K562 (cell line): ENCODE results near the gene TENM4. TPM values are rescaled to one million over a fixed set of nuclear protein-coding genes. Genes with fewer than 3 reads are reported as not detected.

Source experiments
- ATAC-seq: fragments of 200-7000 bp; cut with Tn5 transposase; 3 replicates; pipeline ENCODE4 v1.9.1; 2020; ENCODE audit warnings: moderate library complexity
- BruUV-seq: library from RNA; stranded (reverse); fragments of 400-500 nt; replicated peaks from 2 replicates; lab custom pipeline; 2021; lab: Mats Ljungman, UMichigan
- CTCF ChIA-PET: fragments of 300-600 bp; formaldehyde crosslinking; extraction: SDS; loops from one replicate; lab custom pipeline; 2021; ENCODE audit warnings: low intra/inter-chr PET ratio; lab: Yijun Ruan, JAX
- POLR2A ChIA-PET: fragments of 300-600, 350-650 bp; sonication (Branson Sonifier 250); formaldehyde crosslinking; extraction: SDS; loops from one replicate; lab custom pipeline; 2021; ENCODE audit warnings: antibody characterized with exemption, inconsistent platforms; lab: Yijun Ruan, JAX
- DNase-seq, 4 experiments: peaks; one replicate each; pipeline versions ENCODE4 v3.0.0 to v3.0.0-alpha.2; 2011 to 2018; ENCODE audit warnings: low spot score in 3 of 4, mixed read lengths in 3 of 4; ENCODE audit errors: extremely low read depth in 1 of 4
- FAIRE-seq: peaks from 2 replicates; lab custom pipeline; 2011; peaks lifted over from hg19 to GRCh38; lab: Jason Lieb, UNC
- H2AFZ ChIP-seq: 2 replicates; pipeline ENCODE4 v1.6.0; 2011; ENCODE audit warnings: low read depth, low read length, control low read depth, inconsistent platforms
- H3K27ac ChIP-seq: fragments of 200-600 bp; 3 replicates; pipeline ENCODE4 v1.8.0; 2011; ENCODE audit warnings: low read depth, mild to moderate bottlenecking, control low read depth, inconsistent platforms, low read length, moderate library complexity, mixed read lengths; ENCODE audit errors: extremely low read depth
- H3K27me3 ChIP-seq, 2 experiments: fragments of 300-600 bp in 1 of 2; 2 replicates in 1 of 2; 3 replicates in 1 of 2; pipeline versions ENCODE4 v1.6.0 to v1.8.0; 2011; ENCODE audit warnings: inconsistent platforms in 2 of 2, low read length in 2 of 2, mild to moderate bottlenecking in 1 of 2, mixed read lengths in 1 of 2, moderate library complexity in 1 of 2; ENCODE audit not compliant: control insufficient read depth in 2 of 2, insufficient read depth in 2 of 2
- H3K36me3 ChIP-seq: fragments of 300-600 bp; 3 replicates; pipeline ENCODE4 v1.8.0; 2011; ENCODE audit warnings: mild to moderate bottlenecking, low read length, inconsistent platforms; ENCODE audit not compliant: control insufficient read depth, insufficient read depth
- H3K4me1 ChIP-seq, 2 experiments: fragments of 200-600 bp in 1 of 2; replicated peaks in 1 of 2; 2 replicates in 1 of 2; 3 replicates in 1 of 2; pipeline versions ENCODE4 v1.5.1 to v1.8.0; 2011; ENCODE audit warnings: inconsistent platforms in 2 of 2, low read length in 2 of 2, mild to moderate bottlenecking in 1 of 2, mixed read lengths in 1 of 2, moderate library complexity in 1 of 2; ENCODE audit not compliant: control insufficient read depth in 2 of 2, insufficient read depth in 2 of 2
- H3K4me2 ChIP-seq: 2 replicates; pipeline ENCODE4 v1.6.1; 2011; ENCODE audit warnings: low read length, control low read depth, inconsistent platforms, mixed read lengths; ENCODE audit not compliant: insufficient read depth
- H3K4me3 ChIP-seq: fragments of 200-600 bp; sonication (generic), shearing (Covaris generic); 2 replicates; pipeline ENCODE4 v1.5.1; 2016; ENCODE audit warnings: control low read depth, inconsistent platforms
- H3K79me2 ChIP-seq: fragments of 200-600 bp; 3 replicates; pipeline ENCODE4 v1.8.0; 2011; ENCODE audit warnings: low read length, inconsistent platforms; ENCODE audit not compliant: control insufficient read depth, insufficient read depth
- H3K9ac ChIP-seq, 2 experiments: 2 replicates each; pipeline versions ENCODE4 v1.6.0 to v1.6.1; 2011; ENCODE audit warnings: low read depth in 2 of 2, low read length in 2 of 2, control low read depth in 1 of 2, inconsistent platforms in 1 of 2, mild to moderate bottlenecking in 1 of 2, mixed read lengths in 1 of 2; ENCODE audit not compliant: insufficient read depth in 1 of 2
- H3K9me1 ChIP-seq: one replicate; pipeline ENCODE4 v1.6.0; 2011; ENCODE audit warnings: inconsistent platforms, mild to moderate bottlenecking, low read length, moderate library complexity; ENCODE audit not compliant: control insufficient read depth, insufficient read depth
- H3K9me3 ChIP-seq: replicated peaks from 2 replicates; pipeline ENCODE4 v1.5.1; 2011; ENCODE audit warnings: low read depth, low read length, inconsistent platforms; ENCODE audit not compliant: control insufficient read depth, insufficient read depth
- H4K20me1 ChIP-seq: replicated peaks from 2 replicates; pipeline ENCODE4 v1.6.1; 2011; ENCODE audit warnings: low read length, inconsistent platforms, mixed read lengths; ENCODE audit not compliant: control insufficient read depth, insufficient read depth
- REST ChIP-seq, 2 experiments: fragments of 450-650 bp; formaldehyde crosslinking in 1 of 2; IDR thresholded peaks; 2 replicates each; pipeline versions ENCODE4 v1.4.0 to v1.6.1; 2014 to 2020; ENCODE audit warnings: mild to moderate bottlenecking in 2 of 2, borderline replicate concordance in 1 of 2, low read depth in 1 of 2
- USF1 ChIP-seq: sonication (generic); formaldehyde crosslinking; IDR thresholded peaks from 2 replicates; pipeline ENCODE4 v1.9.0; 2022; ENCODE audit warnings: mild to moderate bottlenecking, missing genetic modification reagents
- USF2 ChIP-seq: sonication (generic); formaldehyde crosslinking; IDR thresholded peaks from 2 replicates; pipeline ENCODE4 v1.5.0; 2020; ENCODE audit warnings: missing genetic modification reagents
- WGBS: fragments of 100-300 bp; shearing (Covaris generic); methylation state at CpG from one replicate; pipeline ENCODE4 v1.1.6; 2016; ENCODE audit warnings: low coverage, mixed read lengths; ENCODE audit not compliant: insufficient coverage; ENCODE audit errors: missing lambda C conversion rate; 5-methylcytosine and 5-hydroxymethylcytosine counted together
- in situ Hi-C: fragments of 300-500 bp; cut with MboI; formaldehyde crosslinking; loops from 4 replicates; pipeline ENCODE4 v1.15.0; 2018; ENCODE audit warnings: inconsistent platforms, mixed read lengths
- intact Hi-C: fragments of 100-400 bp; cut with micrococcal nuclease; formaldehyde crosslinking; loops from 2 replicates; pipeline ENCODE4 v1.14.2; 2022
- polyA plus RNA-seq, 8 experiments: library from polyadenylated mRNA; depleted of rRNA in 4 of 8; stranded (reverse) in 5 of 8; unstranded in 3 of 8; fragments of >200 nt; fragmentation: Nextera tagmentation in 2 of 8; fragmentation: Illumina TruSeq in 1 of 8; extraction: Ambion mirVana in 2 of 8; extraction: Trizol in 1 of 8; gene quantifications; 2 replicates each; pipeline versions ENCODE4 v1.2.1 to v1.2.3, GENCODE V29; 2011 to 2014; ENCODE audit warnings: inconsistent platforms in 1 of 8, missing spikeins in 1 of 8
- total RNA-seq, 7 experiments: library from RNA; depleted of rRNA in 6 of 7; stranded (reverse); fragments of >200 nt in 6 of 7; fragmentation: Illumina TruSeq in 2 of 7; extraction: Trizol in 2 of 7; gene quantifications; 2 replicates each; pipeline versions ENCODE4 v1.2.1 to v1.2.3, GENCODE V29; 2011 to 2021; ENCODE audit warnings: low replicate concordance in 1 of 7

The TENM4 gene
- total and polyA plus RNA-seq, 9 of the 15 experiments (the other 6 are each of a cell fraction or from before 2014, with no cell fraction given) = 0.16 TPM; not detected in 8

- no TSS peak for BruUV-seq
- H3K9me1 ChIP-seq = no peaks in the 10 kb centered on the region
- intact Hi-C loops (no loop called here), in situ Hi-C loops (no loop called here)
- POLR2A ChIA-PET = interaction anchor here (0.7 kb wide), 1 partner anchor 54 kb away, joined by 5 read pairs; no protein-coding TSS in a partner anchor
- H3K4me2 ChIP-seq = no peak overlapping the region
- no peak overlapping the region for H2AFZ ChIP-seq
- H3K79me2 ChIP-seq = no peaks in the 10 kb centered on the region
- peak; percentile 64 for TF ChIP-seq USF2 (CRISPR knock-in tag)
- TF ChIP-seq USF1 (CRISPR knock-in tag) = peak; percentile 25; the same call in 1 of the 2 replicates
- TF ChIP-seq REST (IDR thresholded peaks at IDR 0.05; ENCODE audit: borderline replicate concordance) = no peak
- no peak for TF ChIP-seq REST (CRISPR knock-in tag; IDR thresholded peaks at IDR 0.05; ENCODE audit: low read depth)
- no peak overlapping the region for H3K27ac ChIP-seq
- under 1% methylated on average over 22 of the region's 23 CpGs for WGBS
- H3K36me3 ChIP-seq = no peaks in the 10 kb centered on the region
- H3K9ac ChIP-seq = peak overlapping the region in 1 of 2 experiments; percentile 26; a peak in 1 of 4 replicates
- 0 out of 2 replicates have a peak, but pooled peaks cover 3% of the 10 kb centered on the region for H4K20me1 ChIP-seq
- ATAC-seq (peak; percentile 70), DNase-seq (peak in 3 of 4 experiments; percentile 8 to 17 (median 13)), FAIRE-seq (no peak)
- peaks cover 6 to 15% of the 10 kb centered on the region in 2 experiments; a peak in 4 of 5 replicates for H3K27me3 ChIP-seq
- H3K9me3 ChIP-seq = no peaks in the 10 kb centered on the region
- CTCF ChIA-PET = no interaction called here
- no peak overlapping the region for H3K4me3 ChIP-seq
- H3K4me1 ChIP-seq = peaks cover 0 to 6% of the 10 kb centered on the region in 2 experiments; a peak in 2 of 5 replicates
Observed at GRCh38 chr11:78822931-78823423, 617.9 kb downstream of the TENM4 start.
